Mucosa of gallbladder (tissue), 1 donor: ENCODE results near the gene WASF2. TPM values are rescaled to one million over a fixed set of nuclear protein-coding genes. Genes with fewer than 3 reads are reported as not detected.
A peak's percentile ranks its signal among the peaks of the same experiment; 100 is the strongest.
"Not testable (repeated sequence)": the region's sequence is repeated elsewhere in the genome, so short reads cannot be mapped to it uniquely, and the experiment has no call there.

ENCODE experiments used
- DNase-seq: peaks from one replicate; pipeline ENCODE4 v3.0.0-alpha.2; 2020; ENCODE audit warnings: low spot score
- total RNA-seq: library from RNA; stranded (reverse); gene quantifications from one replicate; pipeline ENCODE4 v1.2.1, GENCODE V29; 2021
- donor health status: DM: no; HTN: no; CAD: no.

The WASF2 gene
- total RNA-seq, 1 donor from 2014 or later = 124 TPM

GRCh38 chr1:27521861-27522431, 32.0 kb upstream of the WASF2 start:
- DNase-seq = no peak

- no peak for DNase-seq
Measured at GRCh38 chr1:27521336-27521831, 31.4 kb upstream of the WASF2 start.

- no peak for DNase-seq
Measured at GRCh38 chr1:27520651-27521050, 30.7 kb upstream of the WASF2 start.

- DNase-seq = no peak
Measured at GRCh38 chr1:27519331-27520258, 29.6 kb upstream of the WASF2 start.

GRCh38 chr1:27518808-27519207, 28.8 kb upstream of the WASF2 start:
- no peak for DNase-seq

- peak; percentile 54 for DNase-seq
Measured at GRCh38 chr1:27517907-27518718, 28.1 kb upstream of the WASF2 start.

GRCh38 chr1:27517301-27517700, 27.3 kb upstream of the WASF2 start:
- no peak for DNase-seq

GRCh38 chr1:27515626-27516025, 25.7 kb upstream of the WASF2 start:
- DNase-seq = no peak

GRCh38 chr1:27513958-27514357, 24.0 kb upstream of the WASF2 start:
- no peak for DNase-seq

- no peak for DNase-seq
Measured at GRCh38 chr1:27513528-27513927, 23.6 kb upstream of the WASF2 start.

GRCh38 chr1:27509127-27510080, 19.4 kb upstream of the WASF2 start:
- no peak for DNase-seq

- no peak for DNase-seq
Measured at GRCh38 chr1:27507960-27508665, 18.1 kb upstream of the WASF2 start.

GRCh38 chr1:27506703-27507102, 16.7 kb upstream of the WASF2 start:
- no peak for DNase-seq

GRCh38 chr1:27505420-27505680, 15.4 kb upstream of the WASF2 start:
- DNase-seq = no peak

GRCh38 chr1:27504588-27505419, 14.8 kb upstream of the WASF2 start:
- peak; percentile 69 for DNase-seq

- no peak for DNase-seq
Measured at GRCh38 chr1:27503844-27504587, 14.0 kb upstream of the WASF2 start.

GRCh38 chr1:27503033-27503432, 13.1 kb upstream of the WASF2 start:
- DNase-seq = no peak

GRCh38 chr1:27501159-27501558, 11.2 kb upstream of the WASF2 start:
- DNase-seq = not testable (repeated sequence)

- no peak for DNase-seq
Measured at GRCh38 chr1:27499142-27499541, 9.2 kb upstream of the WASF2 start.
